22Rv1 (cell line): ENCODE data around the gene DEFB131B.
"Not testable (repeated sequence)": the region's sequence is repeated elsewhere in the genome, so short reads cannot be mapped to it uniquely, and the experiment has no call there.

Experiments
- CTCF ChIP-seq: fragments of 450-650 bp; IDR thresholded peaks from 2 replicates; pipeline ENCODE4 v1.5.1; 2017; ENCODE audit warnings: mild to moderate bottlenecking
- ZFX ChIP-seq: fragments of 450-650 bp; IDR thresholded peaks from 2 replicates; pipeline ENCODE4 v1.6.1; 2017; ENCODE audit warnings: antibody characterized with exemption, borderline replicate concordance

- not testable (repeated sequence) for TF ChIP-seq CTCF, ZFX
These were observed 11.1 kb downstream of the DEFB131B start for GRCh38 chr11:71889181-71889872.
